Measurements from ENCODE around the gene SELENOO.

SELENOO gene

GRCh38 chr22:50243685-50244419 is 43.0 kb downstream of the SELENOO start:
- H3K4me3 ChIP-seq, result peak overlapping the region; percentile 77 to 95
- intact Hi-C loops (cut with DNase I; ENCODE audit: low total_unique reads), result loop anchor here (2.0 to 10.0 kb wide), 2 partner anchors 99 to 261 kb away; partner anchors contain the start of genes LMF2, NCAPH2 and PPP6R2
- no peaks in the 10 kb centered on the region for H3K27me3 ChIP-seq
- no peaks in the 10 kb centered on the region for H3K9me3 ChIP-seq
- no peak for DNase-seq
- peaks cover 5 to 33% (median 16%) of the 10 kb centered on the region in 3 donors for H3K36me3 ChIP-seq
- peak overlapping the region; percentile 90 for H3K27ac ChIP-seq
- TF ChIP-seq, protein P1, sequence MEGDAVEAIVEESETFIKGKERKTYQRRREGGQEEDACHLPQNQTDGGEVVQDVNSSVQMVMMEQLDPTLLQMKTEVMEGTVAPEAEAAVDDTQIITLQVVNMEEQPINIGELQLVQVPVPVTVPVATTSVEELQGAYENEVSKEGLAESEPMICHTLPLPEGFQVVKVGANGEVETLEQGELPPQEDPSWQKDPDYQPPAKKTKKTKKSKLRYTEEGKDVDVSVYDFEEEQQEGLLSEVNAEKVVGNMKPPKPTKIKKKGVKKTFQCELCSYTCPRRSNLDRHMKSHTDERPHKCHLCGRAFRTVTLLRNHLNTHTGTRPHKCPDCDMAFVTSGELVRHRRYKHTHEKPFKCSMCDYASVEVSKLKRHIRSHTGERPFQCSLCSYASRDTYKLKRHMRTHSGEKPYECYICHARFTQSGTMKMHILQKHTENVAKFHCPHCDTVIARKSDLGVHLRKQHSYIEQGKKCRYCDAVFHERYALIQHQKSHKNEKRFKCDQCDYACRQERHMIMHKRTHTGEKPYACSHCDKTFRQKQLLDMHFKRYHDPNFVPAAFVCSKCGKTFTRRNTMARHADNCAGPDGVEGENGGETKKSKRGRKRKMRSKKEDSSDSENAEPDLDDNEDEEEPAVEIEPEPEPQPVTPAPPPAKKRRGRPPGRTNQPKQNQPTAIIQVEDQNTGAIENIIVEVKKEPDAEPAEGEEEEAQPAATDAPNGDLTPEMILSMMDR (IDR thresholded peaks at IDR 0.05), result no peak
- peaks cover 0 to 59% (median 42%) of the 10 kb centered on the region in 4 donors for H3K4me1 ChIP-seq

DNA sequence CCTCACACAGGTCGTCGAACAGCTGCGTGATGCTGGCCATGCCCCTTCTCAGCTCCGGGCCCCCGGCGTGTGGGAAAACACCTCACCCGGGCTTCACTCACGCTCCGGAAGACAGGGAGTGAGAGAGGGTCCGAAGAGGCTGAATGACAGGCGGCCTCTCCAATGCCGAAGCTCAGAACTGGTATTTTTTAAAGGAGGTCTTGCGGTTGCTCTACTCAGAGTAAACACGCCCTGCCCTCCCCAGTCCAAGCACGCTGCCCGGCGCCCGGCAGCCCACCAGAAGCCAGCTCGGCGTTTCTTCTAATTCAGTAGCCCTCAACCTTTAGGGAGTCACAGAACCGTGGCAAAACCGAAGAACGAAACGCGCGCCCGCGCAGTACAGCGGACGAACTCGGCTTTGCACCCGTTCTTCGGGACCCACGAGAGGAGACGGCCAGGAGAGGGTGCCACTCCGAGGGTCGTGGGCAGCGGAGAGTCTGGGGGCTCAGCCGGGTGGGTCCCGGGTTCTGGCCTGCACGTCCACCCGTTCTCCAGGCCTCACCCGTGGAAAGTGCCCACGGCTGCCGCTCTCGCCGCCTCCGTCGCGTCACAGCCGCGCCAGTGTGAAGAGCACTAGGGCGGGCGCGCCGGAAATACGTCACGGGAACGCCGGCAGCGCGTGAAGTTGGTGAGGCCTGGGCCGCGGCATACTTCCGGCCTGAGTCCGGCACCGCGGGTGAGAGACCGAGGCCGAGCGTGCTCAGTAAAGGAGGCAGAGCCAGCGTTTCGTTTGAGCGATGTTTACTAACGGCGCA is 43.8 kb downstream of the SELENOO start, which contains the start of gene TUBGCP6:
TSS of gene TUBGCP6 (minus strand) at position 604 of the 794 bp plus-strand sequence. CDS start at position 40, 564 bp downstream.
- H3K9me3 ChIP-seq, result no peaks in the 10 kb centered on the region
- no peaks in the 10 kb centered on the region for H3K27me3 ChIP-seq
- intact Hi-C loops (cut with DNase I; ENCODE audit: low total_unique reads), result loop anchor here (2.0 to 10.0 kb wide), 2 partner anchors 98 to 260 kb away; partner anchors contain the start of genes LMF2, NCAPH2 and PPP6R2
- peak within 1 kb of the TSS; percentile 77 to 95 for H3K4me3 ChIP-seq
- peaks cover 0 to 64% (median 45%) of the 10 kb centered on the region in 4 donors for H3K4me1 ChIP-seq
- H3K36me3 ChIP-seq, result peaks cover 0 to 26% (median 12%) of the 10 kb centered on the region in 3 donors
- peak within 1 kb of the TSS; percentile 90 for H3K27ac ChIP-seq
- DNase-seq, result peak; percentile 95 to 96
- TF ChIP-seq, protein P1 (IDR thresholded peaks at IDR 0.05), result peak; percentile 22 to 23

DNA sequence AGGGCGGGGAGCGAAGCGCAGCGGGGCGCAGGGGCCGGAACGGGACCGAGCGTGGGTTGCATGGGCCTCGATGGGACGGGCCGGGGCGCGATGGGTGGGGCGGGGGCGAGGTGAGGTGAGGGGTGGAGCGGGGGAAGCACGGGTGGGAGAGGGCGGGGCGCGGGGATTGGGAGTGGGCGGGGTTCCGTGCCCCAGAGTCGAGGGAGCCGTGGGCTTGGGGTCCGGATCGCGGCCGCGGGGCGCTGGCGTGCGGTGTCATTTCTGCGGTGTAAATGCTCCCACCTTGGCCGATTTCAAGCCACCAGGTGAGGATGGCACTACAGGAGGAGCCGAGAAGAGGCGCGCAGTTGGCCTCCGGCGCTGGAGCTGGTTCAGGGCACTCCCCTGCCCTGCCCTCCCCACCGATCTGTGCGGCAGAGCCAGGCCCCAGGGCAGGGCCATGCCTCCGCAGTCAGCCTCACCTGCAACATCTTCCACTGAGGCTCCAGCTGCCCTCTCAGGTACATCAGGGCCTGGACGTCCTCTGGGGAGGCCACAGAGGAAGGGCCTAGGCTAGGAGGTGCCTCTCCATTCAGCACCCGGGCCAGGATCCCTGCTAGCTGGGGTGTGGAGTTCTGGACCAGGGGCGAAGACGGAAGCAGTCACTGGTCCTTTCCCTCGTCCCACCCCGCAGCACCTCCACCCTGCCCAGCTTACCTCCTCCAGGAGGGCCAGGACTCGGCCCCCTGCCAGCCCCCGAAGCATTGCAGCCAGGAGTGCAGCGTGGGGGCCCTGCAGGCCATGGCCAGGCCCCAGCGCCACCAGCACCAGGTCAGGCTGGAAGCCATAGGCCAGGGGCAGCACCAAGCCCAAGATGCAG is 44.6 kb downstream of the SELENOO start:
- no peak for DNase-seq
- TF ChIP-seq, protein P1 (IDR thresholded peaks at IDR 0.05), result no peak
- no peaks in the 10 kb centered on the region for H3K27me3 ChIP-seq
- H3K4me1 ChIP-seq, result peaks cover 0 to 71% (median 53%) of the 10 kb centered on the region in 4 donors
- intact Hi-C loops (cut with DNase I; ENCODE audit: low total_unique reads), result loop anchor here (2.0 to 10.0 kb wide), 2 partner anchors 97 to 259 kb away; partner anchors contain the start of genes LMF2, NCAPH2 and PPP6R2
- H3K4me3 ChIP-seq, result peak overlapping the region; percentile 77 to 95
- H3K36me3 ChIP-seq, result peaks cover 0 to 17% (median 5%) of the 10 kb centered on the region in 3 donors
- peak overlapping the region; percentile 90 for H3K27ac ChIP-seq
- H3K9me3 ChIP-seq, result no peaks in the 10 kb centered on the region

GRCh38 chr22:50246242-50247175 is 45.7 kb downstream of the SELENOO start:
- no peaks in the 10 kb centered on the region for H3K9me3 ChIP-seq
- peaks cover 0 to 70% (median 51%) of the 10 kb centered on the region in 4 donors for H3K4me1 ChIP-seq
- peaks cover 0 to 16% (median 5%) of the 10 kb centered on the region in 3 donors for H3K36me3 ChIP-seq
- DNase-seq, result no peak
- intact Hi-C loops (cut with DNase I; ENCODE audit: low total_unique reads), result loop anchor here (10.0 kb wide), 1 partner anchor 258 kb away; the partner anchor contains the start of genes LMF2 and NCAPH2
- H3K4me3 ChIP-seq, result peak overlapping the region in 1 of 2 donors; percentile 95
- H3K27me3 ChIP-seq, result no peaks in the 10 kb centered on the region
- H3K27ac ChIP-seq, result no peak overlapping the region
- TF ChIP-seq, protein P1 (IDR thresholded peaks at IDR 0.05), result no peak
